Thyroid gland (tissue), 4 donors: ENCODE measurements around the gene TLCD2. TPM values are rescaled to one million over a fixed set of nuclear protein-coding genes. Genes with fewer than 3 reads are reported as not detected.

Experiments used
- DNase-seq, 2 donors: peaks; one replicate each; pipeline ENCODE4 v3.0.0-alpha.2; 2019
- H3K27ac ChIP-seq, 3 donors: fragments of 200-600 bp; sonication (generic); 1 replicate in 2 of 3; 2 replicates in 1 of 3; pipeline ENCODE4 v1.5.1; 2016 to 2019; ENCODE audit warnings: mild to moderate bottlenecking in 1 of 3, moderate library complexity in 1 of 3
- H3K27me3 ChIP-seq: fragments of 200-600 bp; sonication (generic); one replicate; pipeline ENCODE4 v1.5.1; 2019
- H3K36me3 ChIP-seq, 2 donors: fragments of 200-600 bp; sonication (generic); one replicate each; pipeline ENCODE4 v1.5.1; 2016 to 2019
- H3K4me1 ChIP-seq, 2 donors: fragments of 200-600 bp; sonication (generic); one replicate each; pipeline ENCODE4 v1.5.1; 2017 to 2019
- H3K4me3 ChIP-seq, 3 donors: fragments of 200-600 bp; sonication (generic); replicated peaks in 1 of 3; 1 replicate in 2 of 3; 2 replicates in 1 of 3; pipeline ENCODE4 v1.5.1; 2016; ENCODE audit warnings: mild to moderate bottlenecking in 1 of 3
- H3K9me3 ChIP-seq: fragments of 200-600 bp; sonication (generic); one replicate; pipeline ENCODE4 v1.5.1; 2017
- POLR2A ChIP-seq, 2 donors: fragments of 450-650 bp; IDR thresholded peaks; one replicate each; pipeline ENCODE4 v1.6.1; 2017; ENCODE audit warnings: antibody characterized with exemption in 2 of 2, mild to moderate bottlenecking in 2 of 2, moderate library complexity in 1 of 2
- WGBS, 2 donors: methylation state at CpG; one replicate each; pipeline ENCODE4 v1.1.5; 2017; 5-methylcytosine and 5-hydroxymethylcytosine counted together
- intact Hi-C: fragments of 100-400 bp; cut with DNase I; formaldehyde crosslinking; loops from one replicate; pipeline ENCODE4 v1.15.1; 2023
- total RNA-seq, 4 donors: library from RNA; depleted of rRNA; stranded (reverse); fragments of >200 nt; gene quantifications; one replicate each; pipeline ENCODE4 v1.2.3, GENCODE V29; 2016
- TF ChIP-seq, protein P1 (sequence below), 6 experiments: fragments of 200-600 bp in 3 of 6; fragments of 450-650 bp in 3 of 6; sonication (generic) in 3 of 6; IDR thresholded peaks; one replicate each; pipeline ENCODE4 v1.5.1; 2016 to 2019; ENCODE audit warnings: antibody characterized with exemption in 6 of 6, mild to moderate bottlenecking in 2 of 6, inconsistent platforms in 1 of 6, moderate library complexity in 1 of 6

TLCD2 gene
- total RNA-seq, 4 donors from 2014 or later, result 1.7 to 5.6 (median 3.7) TPM

DNA sequence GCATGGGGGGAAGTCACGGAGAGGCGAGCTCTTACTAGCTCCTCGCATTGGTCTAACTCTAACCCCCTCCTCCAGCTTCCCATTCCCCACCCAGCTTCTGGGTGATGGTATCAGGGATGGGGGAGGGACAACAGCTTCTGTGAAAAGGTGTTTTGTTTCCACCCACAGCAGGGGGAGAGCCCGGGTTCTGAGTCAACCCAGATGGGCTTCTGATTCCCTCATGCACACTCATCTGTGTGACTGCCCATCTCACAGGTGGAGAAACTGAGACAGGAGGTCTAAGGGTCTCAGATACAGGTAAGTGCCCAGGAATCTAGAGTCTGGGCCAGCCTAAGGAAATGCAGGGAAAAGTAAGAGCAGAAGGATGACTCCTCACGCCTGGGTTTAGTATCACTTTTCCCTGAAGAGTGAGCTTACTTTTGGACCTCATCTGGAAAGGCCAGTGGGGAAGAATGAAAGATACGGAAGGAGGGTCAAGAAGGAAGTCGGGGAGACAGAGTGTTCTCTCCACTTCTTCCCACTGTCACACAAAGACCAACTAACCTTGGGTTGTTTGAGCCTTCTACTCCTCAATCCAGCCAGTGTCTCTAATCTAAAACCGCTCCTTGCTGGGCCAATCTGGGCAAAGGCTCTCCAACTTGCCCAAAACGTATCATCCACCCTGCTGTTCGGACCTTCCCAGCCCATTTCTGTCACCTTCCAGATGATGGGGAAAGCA is 3.1 kb upstream of the TLCD2 start:
- TF ChIP-seq POLR2A (IDR thresholded peaks at IDR 0.05), result no peak
- TF ChIP-seq, protein P1, sequence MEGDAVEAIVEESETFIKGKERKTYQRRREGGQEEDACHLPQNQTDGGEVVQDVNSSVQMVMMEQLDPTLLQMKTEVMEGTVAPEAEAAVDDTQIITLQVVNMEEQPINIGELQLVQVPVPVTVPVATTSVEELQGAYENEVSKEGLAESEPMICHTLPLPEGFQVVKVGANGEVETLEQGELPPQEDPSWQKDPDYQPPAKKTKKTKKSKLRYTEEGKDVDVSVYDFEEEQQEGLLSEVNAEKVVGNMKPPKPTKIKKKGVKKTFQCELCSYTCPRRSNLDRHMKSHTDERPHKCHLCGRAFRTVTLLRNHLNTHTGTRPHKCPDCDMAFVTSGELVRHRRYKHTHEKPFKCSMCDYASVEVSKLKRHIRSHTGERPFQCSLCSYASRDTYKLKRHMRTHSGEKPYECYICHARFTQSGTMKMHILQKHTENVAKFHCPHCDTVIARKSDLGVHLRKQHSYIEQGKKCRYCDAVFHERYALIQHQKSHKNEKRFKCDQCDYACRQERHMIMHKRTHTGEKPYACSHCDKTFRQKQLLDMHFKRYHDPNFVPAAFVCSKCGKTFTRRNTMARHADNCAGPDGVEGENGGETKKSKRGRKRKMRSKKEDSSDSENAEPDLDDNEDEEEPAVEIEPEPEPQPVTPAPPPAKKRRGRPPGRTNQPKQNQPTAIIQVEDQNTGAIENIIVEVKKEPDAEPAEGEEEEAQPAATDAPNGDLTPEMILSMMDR (IDR thresholded peaks at IDR 0.05), result no peak
- DNase-seq, result no peak
- peaks cover 26 to 42% of the 10 kb centered on the region in 2 donors for H3K4me1 ChIP-seq
- peak overlapping the region in 1 of 3 donors; percentile 99 for H3K4me3 ChIP-seq
- H3K27ac ChIP-seq, result peak overlapping the region; percentile 84 to 100 (median 98)
- 73 to 76% methylated on average over 10 of the region's 10 CpGs for WGBS, 2 donors
- H3K27me3 ChIP-seq, result no peaks in the 10 kb centered on the region
- H3K9me3 ChIP-seq, result no peaks in the 10 kb centered on the region
- H3K36me3 ChIP-seq, result peaks cover 19 to 24% of the 10 kb centered on the region in 2 donors
- intact Hi-C loops, result loop anchor here (5.0 to 10.0 kb wide), 2 partner anchors 41 to 139 kb away; no protein-coding TSS in a partner anchor

DNA sequence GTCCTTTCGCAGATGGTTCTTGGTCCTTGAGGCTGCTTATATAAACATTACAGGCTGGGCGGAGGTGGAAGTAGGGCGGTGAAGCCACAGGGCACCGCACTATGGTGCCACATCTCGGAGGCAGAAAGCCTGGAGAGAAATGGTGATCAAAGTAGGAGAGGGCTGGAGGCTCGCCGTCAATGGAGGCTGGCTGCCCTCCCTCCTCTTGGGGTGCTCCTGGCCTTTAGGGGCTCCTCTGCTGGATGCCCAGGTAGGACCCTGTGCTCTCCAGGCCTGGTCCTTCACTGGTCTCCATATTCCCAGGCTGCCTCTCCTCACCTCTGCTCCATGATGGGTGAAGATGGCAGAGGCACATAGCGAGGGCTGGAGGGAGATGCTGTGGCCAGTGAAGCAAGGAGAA is 2.1 kb upstream of the TLCD2 start:
- intact Hi-C loops, result loop anchor here (5.0 to 10.0 kb wide), 2 partner anchors 40 to 137 kb away; no protein-coding TSS in a partner anchor
- Histone ChIP-seq H3K9me3 (no peaks in the 10 kb centered on the region), H3K4me1 (peaks cover 26 to 35% of the 10 kb centered on the region in 2 donors), H3K4me3 (no peak overlapping the region), H3K36me3 (peaks cover 19 to 24% of the 10 kb centered on the region in 2 donors), H3K27me3 (no peaks in the 10 kb centered on the region), H3K27ac (peak overlapping the region in 1 of 3 donors; percentile 100)
- TF ChIP-seq, protein P1 (IDR thresholded peaks at IDR 0.05), result no peak
- TF ChIP-seq POLR2A (IDR thresholded peaks at IDR 0.05), result no peak
- no peak for DNase-seq
- 86 to 90% methylated on average over 8 of the region's 8 CpGs for WGBS, 2 donors

DNA sequence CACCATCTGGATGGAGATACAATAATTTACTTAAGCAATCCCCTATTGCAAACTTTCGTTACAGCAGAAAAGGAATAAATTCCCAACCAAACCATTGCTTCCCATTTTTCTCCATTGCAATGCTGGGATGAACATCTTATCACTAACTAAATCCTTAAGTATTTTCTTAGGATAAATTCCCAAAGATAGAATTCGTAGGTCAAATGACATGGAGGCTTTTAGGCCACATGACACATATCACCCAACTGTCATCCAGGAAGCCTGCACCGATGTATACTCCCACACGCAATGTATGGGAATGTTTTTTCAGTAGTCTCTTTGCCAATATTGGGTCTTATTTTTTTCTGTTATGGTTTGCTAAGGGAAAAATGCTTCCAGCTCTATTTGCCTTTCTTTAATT is 1.6 kb upstream of the TLCD2 start:
- Histone ChIP-seq H3K36me3 (peaks cover 19 to 24% of the 10 kb centered on the region in 2 donors), H3K4me1 (peaks cover 26 to 35% of the 10 kb centered on the region in 2 donors), H3K9me3 (no peaks in the 10 kb centered on the region), H3K27ac (no peak overlapping the region), H3K27me3 (no peaks in the 10 kb centered on the region), H3K4me3 (no peak overlapping the region)
- intact Hi-C loops, result loop anchor here (5.0 to 10.0 kb wide), 2 partner anchors 40 to 137 kb away; no protein-coding TSS in a partner anchor
- DNase-seq, result no peak
- TF ChIP-seq POLR2A (IDR thresholded peaks at IDR 0.05), result no peak
- TF ChIP-seq, protein P1 (IDR thresholded peaks at IDR 0.05), result no peak
- 76 to 85% methylated on average over 4 of the region's 4 CpGs for WGBS, 2 donors

DNA sequence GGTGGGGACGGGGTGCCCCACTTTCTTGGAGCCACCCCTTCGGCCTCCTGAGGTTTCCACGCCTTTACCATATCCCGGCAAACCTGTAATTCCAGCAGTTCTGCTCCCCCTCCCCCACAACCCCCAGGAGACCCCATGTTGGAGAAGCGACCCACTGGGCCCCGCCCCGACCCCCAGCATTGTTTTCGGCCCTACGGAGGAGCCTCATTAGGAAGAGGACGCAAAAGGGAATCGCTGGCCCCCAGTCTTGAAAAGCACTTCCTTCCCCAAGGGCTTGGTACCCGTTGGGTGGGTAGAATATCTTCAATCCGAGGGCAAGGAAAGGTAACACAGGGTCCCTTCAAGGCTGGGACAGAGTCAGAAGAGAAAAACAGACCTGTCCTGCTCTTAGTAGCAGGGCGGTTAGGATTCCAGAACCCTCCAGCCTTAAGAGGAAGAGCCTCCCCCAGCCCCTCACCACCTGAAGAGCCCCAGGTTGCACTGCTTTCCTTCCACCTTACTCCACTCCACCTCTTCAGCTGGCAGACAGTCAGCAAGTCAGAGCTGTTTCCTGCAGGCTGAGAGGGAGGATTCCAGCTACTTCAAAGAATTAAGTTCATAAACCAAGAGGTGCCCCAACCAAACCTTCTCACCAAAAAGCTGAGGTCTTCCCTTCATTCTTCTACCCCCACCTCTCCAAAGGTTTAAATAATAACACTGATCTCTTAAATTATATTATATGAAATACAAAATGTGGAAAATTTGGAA is 803 bp upstream of the TLCD2 start:
- intact Hi-C loops, result loop anchor here (5.0 to 10.0 kb wide), 2 partner anchors 39 to 136 kb away; no protein-coding TSS in a partner anchor
- no peaks in the 10 kb centered on the region for H3K27me3 ChIP-seq
- 25 to 31% methylated on average over 4 to 14 of the region's 14 CpGs for WGBS, 2 donors
- peak overlapping the region; percentile 58 to 71 (median 64) for H3K27ac ChIP-seq
- peaks cover 26 to 35% of the 10 kb centered on the region in 2 donors for H3K4me1 ChIP-seq
- DNase-seq, result peak; percentile 36 to 37
- H3K36me3 ChIP-seq, result peaks cover 19 to 24% of the 10 kb centered on the region in 2 donors
- no peaks in the 10 kb centered on the region for H3K9me3 ChIP-seq
- peak overlapping the region in 2 of 3 donors; percentile 56 to 62 for H3K4me3 ChIP-seq
- TF ChIP-seq, protein P1 (IDR thresholded peaks at IDR 0.05), result no peak
- no peak for TF ChIP-seq POLR2A (IDR thresholded peaks at IDR 0.05)
